Liver (tissue), 9 donors: ENCODE results near the gene EXOC4. TPM values are rescaled to one million over a fixed set of nuclear protein-coding genes. Genes with fewer than 3 reads are reported as not detected.

Experiments
- DNase-seq: peaks from one replicate; pipeline ENCODE4 v3.0.0-alpha.2; 2017; ENCODE audit warnings: low spot score
- H3K27ac ChIP-seq, 2 donors: one replicate each; pipeline ENCODE4 v1.7.0; 2013; ENCODE audit warnings: inconsistent platforms in 2 of 2, low read length in 2 of 2, control low read depth in 1 of 2, low read depth in 1 of 2, mild to moderate bottlenecking in 1 of 2
- H3K27me3 ChIP-seq, 4 donors: one replicate each; pipeline versions ENCODE4 v1.6.1 to v1.7.0; 2013; ENCODE audit warnings: low read length in 3 of 4, inconsistent platforms in 1 of 4, mild to moderate bottlenecking in 1 of 4, moderate library complexity in 1 of 4; ENCODE audit not compliant: control insufficient read depth in 4 of 4, insufficient read depth in 4 of 4
- H3K36me3 ChIP-seq, 4 donors: one replicate each; pipeline versions ENCODE4 v1.6.1 to v1.7.0; 2013; ENCODE audit warnings: low read length in 3 of 4, mild to moderate bottlenecking in 3 of 4, low read depth in 1 of 4, moderate library complexity in 1 of 4; ENCODE audit not compliant: control insufficient read depth in 4 of 4, insufficient read depth in 3 of 4
- H3K4me1 ChIP-seq, 4 donors: one replicate each; pipeline versions ENCODE4 v1.6.1 to v1.7.0; 2013; ENCODE audit warnings: low read length in 3 of 4, mild to moderate bottlenecking in 3 of 4, moderate library complexity in 1 of 4; ENCODE audit not compliant: control insufficient read depth in 4 of 4, insufficient read depth in 4 of 4
- H3K4me3 ChIP-seq, 3 donors: one replicate each; pipeline versions ENCODE4 v1.6.1 to v1.7.0; 2013; ENCODE audit warnings: low read length in 3 of 3, control low read depth in 1 of 3, low read depth in 1 of 3, mild to moderate bottlenecking in 1 of 3
- H3K9ac ChIP-seq, 2 donors: one replicate each; pipeline ENCODE4 v1.7.0; 2013; ENCODE audit warnings: low read length in 2 of 2, mild to moderate bottlenecking in 2 of 2, moderate library complexity in 2 of 2, control low read depth in 1 of 2, low read depth in 1 of 2
- H3K9me3 ChIP-seq, 4 donors: one replicate each; pipeline versions ENCODE4 v1.6.1 to v1.7.0; 2013; ENCODE audit warnings: low read length in 3 of 4; ENCODE audit not compliant: control insufficient read depth in 4 of 4
- ATF3 ChIP-seq: IDR thresholded peaks from 2 replicates; pipeline ENCODE4 v1.6.1; 2016; ENCODE audit warnings: antibody characterized with exemption
- EGR1 ChIP-seq, 2 donors: IDR thresholded peaks; 2 replicates each; pipeline ENCODE4 v1.6.1; 2016 to 2018; ENCODE audit warnings: antibody characterized with exemption in 2 of 2, low read depth in 2 of 2
- FOXA1 ChIP-seq: IDR thresholded peaks from 2 replicates; pipeline ENCODE4 v1.6.1; 2016; ENCODE audit warnings: antibody characterized with exemption
- FOXA2 ChIP-seq: IDR thresholded peaks from 2 replicates; pipeline ENCODE4 v1.6.1; 2016; ENCODE audit warnings: antibody characterized with exemption
- GABPA ChIP-seq, 2 donors: IDR thresholded peaks in 1 of 2; conservative IDR thresholded peaks in 1 of 2; 2 replicates each; pipeline ENCODE4 v1.6.1; 2016; ENCODE audit warnings: antibody characterized with exemption in 2 of 2, mild to moderate bottlenecking in 1 of 2, moderate library complexity in 1 of 2
- HNF4A ChIP-seq, 2 donors: conservative IDR thresholded peaks; 2 replicates each; pipeline ENCODE4 v1.6.1; 2016; ENCODE audit warnings: antibody characterized with exemption in 2 of 2, mild to moderate bottlenecking in 2 of 2
- HNF4G ChIP-seq: IDR thresholded peaks from 2 replicates; pipeline ENCODE4 v1.6.1; 2016; ENCODE audit warnings: antibody characterized with exemption
- JUND ChIP-seq, 2 donors: IDR thresholded peaks; 2 replicates each; pipeline ENCODE4 v1.6.1; 2016; ENCODE audit warnings: antibody characterized with exemption in 2 of 2
- MAX ChIP-seq: IDR thresholded peaks from 2 replicates; pipeline ENCODE4 v1.6.1; 2016; ENCODE audit warnings: antibody characterized with exemption
- NR2F2 ChIP-seq: IDR thresholded peaks from 2 replicates; pipeline ENCODE4 v1.6.1; 2016; ENCODE audit warnings: antibody characterized with exemption
- RAD21 ChIP-seq, 2 donors: IDR thresholded peaks; 2 replicates each; pipeline ENCODE4 v1.6.1; 2016; ENCODE audit warnings: antibody characterized with exemption in 2 of 2, mild to moderate bottlenecking in 2 of 2
- RXRA ChIP-seq, 2 donors: IDR thresholded peaks; 2 replicates each; pipeline ENCODE4 v1.6.1; 2017 to 2018; ENCODE audit warnings: antibody characterized with exemption in 2 of 2, mild to moderate bottlenecking in 1 of 2
- SP1 ChIP-seq: IDR thresholded peaks from 2 replicates; pipeline ENCODE4 v1.6.1; 2018; ENCODE audit warnings: antibody characterized with exemption, mild to moderate bottlenecking
- TAF1 ChIP-seq: conservative IDR thresholded peaks from 2 replicates; pipeline ENCODE4 v1.6.1; 2016; ENCODE audit warnings: antibody characterized with exemption, mild to moderate bottlenecking
- YY1 ChIP-seq: IDR thresholded peaks from 2 replicates; pipeline ENCODE4 v1.6.1; 2016; ENCODE audit warnings: antibody characterized with exemption, mild to moderate bottlenecking
- ZBTB33 ChIP-seq: IDR thresholded peaks from 2 replicates; pipeline ENCODE4 v1.6.1; 2016; ENCODE audit warnings: antibody characterized with exemption
- WGBS: extraction: QIAGEN DNeasy Blood & Tissue Kit; methylation state at CpG from one replicate; pipeline ENCODE4 v1.1.7; 2013; 5-methylcytosine and 5-hydroxymethylcytosine counted together
- polyA plus RNA-seq, 2 donors: library from polyadenylated mRNA; stranded (reverse) in 1 of 2; unstranded in 1 of 2; fragments of 200-250 nt in 1 of 2; fragments of >200 nt in 1 of 2; fragmentation: Nextera tagmentation in 1 of 2; extraction: Ambion mirVana in 1 of 2; gene quantifications; one replicate each; pipeline versions ENCODE4 v1.2.1 to v1.2.3, GENCODE V29; 2013 to 2015
- total RNA-seq, 2 donors: library from RNA; depleted of rRNA; stranded (reverse); fragments of >200 nt; gene quantifications; one replicate each; pipeline ENCODE4 v1.2.3, GENCODE V29; 2014
- TF ChIP-seq, protein P1 (sequence below): fragments of 150-350 bp; IDR thresholded peaks from 2 replicates; pipeline ENCODE4 v1.5.1; 2017; ENCODE audit warnings: improper control_type of control experiment, low read depth, low read length; ENCODE audit not compliant: missing input control
- TF ChIP-seq, protein P2 (sequence below): IDR thresholded peaks from 2 replicates; pipeline ENCODE4 v1.6.1; 2016; ENCODE audit warnings: antibody characterized with exemption, mild to moderate bottlenecking
- donor health status: healthy.
- donor health status: healthy.
- donor health status: healthy.
- donor health status: healthy.
- donor health status: healthy.

Gene EXOC4
- total and polyA plus RNA-seq, 4 donors = 9.5 to 55.9 (median 23.6) TPM

- Histone ChIP-seq H3K9ac (no peak overlapping the region), H3K4me3 (no peak overlapping the region), H3K9me3 (no peaks in the 10 kb centered on the region), H3K27ac (no peak overlapping the region), H3K4me1 (no peaks in the 10 kb centered on the region), H3K27me3 (no peaks in the 10 kb centered on the region), H3K36me3 (no peaks in the 10 kb centered on the region)
- TF ChIP-seq ZBTB33 (no peak), HNF4A (conservative IDR thresholded peaks at IDR 0.05) (no peak), YY1 (no peak), JUND (IDR thresholded peaks at IDR 0.05) (no peak), FOXA1 (no peak), TAF1 (no peak), ATF3 (no peak), NR2F2 (no peak), SP1 (no peak), GABPA (IDR thresholded peaks at IDR 0.05 in 1 of 2, conservative IDR thresholded peaks at IDR 0.05 in 1 of 2) (no peak), EGR1 (IDR thresholded peaks at IDR 0.05; ENCODE audit: low read depth in 2 of 2) (no peak), RXRA (IDR thresholded peaks at IDR 0.05) (no peak), MAX (no peak), HNF4G (no peak), FOXA2 (no peak), RAD21 (IDR thresholded peaks at IDR 0.05) (no peak)
- TF ChIP-seq, protein P1, sequence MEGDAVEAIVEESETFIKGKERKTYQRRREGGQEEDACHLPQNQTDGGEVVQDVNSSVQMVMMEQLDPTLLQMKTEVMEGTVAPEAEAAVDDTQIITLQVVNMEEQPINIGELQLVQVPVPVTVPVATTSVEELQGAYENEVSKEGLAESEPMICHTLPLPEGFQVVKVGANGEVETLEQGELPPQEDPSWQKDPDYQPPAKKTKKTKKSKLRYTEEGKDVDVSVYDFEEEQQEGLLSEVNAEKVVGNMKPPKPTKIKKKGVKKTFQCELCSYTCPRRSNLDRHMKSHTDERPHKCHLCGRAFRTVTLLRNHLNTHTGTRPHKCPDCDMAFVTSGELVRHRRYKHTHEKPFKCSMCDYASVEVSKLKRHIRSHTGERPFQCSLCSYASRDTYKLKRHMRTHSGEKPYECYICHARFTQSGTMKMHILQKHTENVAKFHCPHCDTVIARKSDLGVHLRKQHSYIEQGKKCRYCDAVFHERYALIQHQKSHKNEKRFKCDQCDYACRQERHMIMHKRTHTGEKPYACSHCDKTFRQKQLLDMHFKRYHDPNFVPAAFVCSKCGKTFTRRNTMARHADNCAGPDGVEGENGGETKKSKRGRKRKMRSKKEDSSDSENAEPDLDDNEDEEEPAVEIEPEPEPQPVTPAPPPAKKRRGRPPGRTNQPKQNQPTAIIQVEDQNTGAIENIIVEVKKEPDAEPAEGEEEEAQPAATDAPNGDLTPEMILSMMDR = no peak
- TF ChIP-seq, protein P2, sequence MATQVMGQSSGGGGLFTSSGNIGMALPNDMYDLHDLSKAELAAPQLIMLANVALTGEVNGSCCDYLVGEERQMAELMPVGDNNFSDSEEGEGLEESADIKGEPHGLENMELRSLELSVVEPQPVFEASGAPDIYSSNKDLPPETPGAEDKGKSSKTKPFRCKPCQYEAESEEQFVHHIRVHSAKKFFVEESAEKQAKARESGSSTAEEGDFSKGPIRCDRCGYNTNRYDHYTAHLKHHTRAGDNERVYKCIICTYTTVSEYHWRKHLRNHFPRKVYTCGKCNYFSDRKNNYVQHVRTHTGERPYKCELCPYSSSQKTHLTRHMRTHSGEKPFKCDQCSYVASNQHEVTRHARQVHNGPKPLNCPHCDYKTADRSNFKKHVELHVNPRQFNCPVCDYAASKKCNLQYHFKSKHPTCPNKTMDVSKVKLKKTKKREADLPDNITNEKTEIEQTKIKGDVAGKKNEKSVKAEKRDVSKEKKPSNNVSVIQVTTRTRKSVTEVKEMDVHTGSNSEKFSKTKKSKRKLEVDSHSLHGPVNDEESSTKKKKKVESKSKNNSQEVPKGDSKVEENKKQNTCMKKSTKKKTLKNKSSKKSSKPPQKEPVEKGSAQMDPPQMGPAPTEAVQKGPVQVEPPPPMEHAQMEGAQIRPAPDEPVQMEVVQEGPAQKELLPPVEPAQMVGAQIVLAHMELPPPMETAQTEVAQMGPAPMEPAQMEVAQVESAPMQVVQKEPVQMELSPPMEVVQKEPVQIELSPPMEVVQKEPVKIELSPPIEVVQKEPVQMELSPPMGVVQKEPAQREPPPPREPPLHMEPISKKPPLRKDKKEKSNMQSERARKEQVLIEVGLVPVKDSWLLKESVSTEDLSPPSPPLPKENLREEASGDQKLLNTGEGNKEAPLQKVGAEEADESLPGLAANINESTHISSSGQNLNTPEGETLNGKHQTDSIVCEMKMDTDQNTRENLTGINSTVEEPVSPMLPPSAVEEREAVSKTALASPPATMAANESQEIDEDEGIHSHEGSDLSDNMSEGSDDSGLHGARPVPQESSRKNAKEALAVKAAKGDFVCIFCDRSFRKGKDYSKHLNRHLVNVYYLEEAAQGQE = no peak
- WGBS = 95% methylated on average over 11 of the region's 11 CpGs
- DNase-seq = no peak
Observed at GRCh38 chr7:133391206-133391605, 138.3 kb downstream of the EXOC4 start.
